Brain microvascular endothelial cell (primary cell): ENCODE results near the gene PSMB7.

Experiments
- DNase-seq: peaks from one replicate; pipeline ENCODE4 v3.0.0-alpha.2; 2020
- H3K27ac ChIP-seq: fragments of 250-450 bp; sonication (Bioruptor Pico); 2 replicates; pipeline ENCODE4 v1.5.1; 2020; ENCODE audit warnings: mild to moderate bottlenecking, moderate library complexity
- H3K27me3 ChIP-seq: fragments of 250-450 bp; sonication (Bioruptor Pico); replicated peaks from 2 replicates; pipeline ENCODE4 v1.5.1; 2020; ENCODE audit warnings: mild to moderate bottlenecking
- H3K36me3 ChIP-seq: fragments of 250-450 bp; sonication (Bioruptor Pico); replicated peaks from 2 replicates; pipeline ENCODE4 v1.5.1; 2020; ENCODE audit warnings: mild to moderate bottlenecking
- H3K4me3 ChIP-seq: 2 replicates; pipeline ENCODE4 v1.5.1; 2011; ENCODE audit warnings: low read depth, mild to moderate bottlenecking, control low read depth, low read length, moderate library complexity
- in situ Hi-C: cut with HindIII; loops from 2 replicates; pipeline ENCODE4 v1.10.0; 2017; ENCODE audit warnings: low sequenced_read_pairs, low pct_ligation_motif_present
- TF ChIP-seq, protein P1 (sequence below): IDR thresholded peaks from 2 replicates; pipeline ENCODE4 v1.5.1; 2011; ENCODE audit warnings: low read depth, mild to moderate bottlenecking, moderate library complexity, low read length, control low read depth, inconsistent platforms; ENCODE audit errors: missing control alignments

PSMB7 gene

DNA sequence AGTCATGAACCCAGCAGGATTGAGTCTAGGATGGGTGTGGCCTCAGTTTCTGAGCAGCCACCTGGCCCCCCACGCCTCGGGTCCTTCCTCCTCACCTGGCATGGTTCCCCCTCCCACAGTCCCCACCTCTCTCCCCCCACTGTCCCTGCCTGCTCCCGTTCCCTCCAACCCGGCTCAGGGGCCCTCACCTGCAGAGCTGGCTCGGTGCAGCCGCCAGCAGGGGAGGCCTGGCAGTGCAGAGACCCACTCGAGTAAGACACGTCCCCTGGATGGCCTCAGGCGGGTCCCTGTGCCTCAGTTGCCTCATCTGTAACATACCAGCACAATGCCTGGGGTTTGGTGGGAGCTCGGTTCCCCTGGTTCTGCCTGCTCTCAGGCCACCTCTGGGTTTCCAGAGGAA, 91.3 kb downstream of the PSMB7 start:
- TF ChIP-seq, protein P1, sequence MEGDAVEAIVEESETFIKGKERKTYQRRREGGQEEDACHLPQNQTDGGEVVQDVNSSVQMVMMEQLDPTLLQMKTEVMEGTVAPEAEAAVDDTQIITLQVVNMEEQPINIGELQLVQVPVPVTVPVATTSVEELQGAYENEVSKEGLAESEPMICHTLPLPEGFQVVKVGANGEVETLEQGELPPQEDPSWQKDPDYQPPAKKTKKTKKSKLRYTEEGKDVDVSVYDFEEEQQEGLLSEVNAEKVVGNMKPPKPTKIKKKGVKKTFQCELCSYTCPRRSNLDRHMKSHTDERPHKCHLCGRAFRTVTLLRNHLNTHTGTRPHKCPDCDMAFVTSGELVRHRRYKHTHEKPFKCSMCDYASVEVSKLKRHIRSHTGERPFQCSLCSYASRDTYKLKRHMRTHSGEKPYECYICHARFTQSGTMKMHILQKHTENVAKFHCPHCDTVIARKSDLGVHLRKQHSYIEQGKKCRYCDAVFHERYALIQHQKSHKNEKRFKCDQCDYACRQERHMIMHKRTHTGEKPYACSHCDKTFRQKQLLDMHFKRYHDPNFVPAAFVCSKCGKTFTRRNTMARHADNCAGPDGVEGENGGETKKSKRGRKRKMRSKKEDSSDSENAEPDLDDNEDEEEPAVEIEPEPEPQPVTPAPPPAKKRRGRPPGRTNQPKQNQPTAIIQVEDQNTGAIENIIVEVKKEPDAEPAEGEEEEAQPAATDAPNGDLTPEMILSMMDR = no peak
- in situ Hi-C loops = loop anchor here (25.0 kb wide), 1 partner anchor 187 kb away; no protein-coding TSS in a partner anchor
- no peak for DNase-seq
- Histone ChIP-seq H3K27ac (no peak overlapping the region), H3K4me3 (no peak overlapping the region), H3K36me3 (peaks cover 71% of the 10 kb centered on the region), H3K27me3 (no peaks in the 10 kb centered on the region)

DNA sequence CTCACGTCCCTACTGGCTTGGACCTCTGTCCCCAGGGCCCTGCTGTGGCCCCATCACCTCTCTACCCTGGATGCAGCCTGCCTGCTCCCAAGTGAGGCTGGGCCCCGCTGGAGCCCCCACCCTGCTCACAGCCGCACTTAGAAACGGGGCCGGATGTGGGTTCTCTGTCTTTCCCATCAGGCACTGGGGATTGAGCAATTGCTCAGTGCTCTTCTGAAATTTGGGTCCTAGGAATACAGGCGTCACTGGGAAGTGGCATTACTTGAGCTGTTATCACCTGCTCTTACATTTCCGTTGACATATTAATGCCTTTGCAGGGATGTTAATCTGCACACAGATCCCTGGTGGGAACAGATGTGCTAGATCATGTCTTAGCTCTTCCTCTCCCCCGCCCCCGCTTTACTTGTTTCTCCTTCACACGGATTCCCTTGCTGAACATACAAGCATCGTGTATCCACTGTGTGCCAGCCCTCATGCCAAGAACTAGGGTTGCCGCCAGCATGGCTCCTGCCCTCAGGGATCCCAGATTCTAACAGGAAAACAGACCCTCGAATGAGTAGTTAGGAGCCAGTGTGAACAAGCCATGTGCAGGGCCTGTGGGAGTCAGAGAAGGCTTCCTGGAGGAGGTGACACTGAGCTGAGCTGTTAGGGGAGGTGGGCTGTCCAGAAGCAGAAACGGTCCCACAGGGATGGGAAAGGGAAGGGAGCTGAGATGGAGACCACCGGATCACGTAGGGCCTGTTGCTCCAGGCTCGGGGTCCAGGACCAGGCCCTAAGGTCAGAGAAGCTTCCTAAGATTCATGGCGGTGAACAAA, 92.4 kb downstream of the PSMB7 start:
- peaks cover 62% of the 10 kb centered on the region for H3K36me3 ChIP-seq
- in situ Hi-C loops = loop anchor here (25.0 kb wide), 1 partner anchor 186 kb away; no protein-coding TSS in a partner anchor
- H3K27me3 ChIP-seq = no peaks in the 10 kb centered on the region
- TF ChIP-seq, protein P1 = no peak
- DNase-seq = no peak
- H3K27ac ChIP-seq = no peak overlapping the region
- H3K4me3 ChIP-seq = no peak overlapping the region

DNA sequence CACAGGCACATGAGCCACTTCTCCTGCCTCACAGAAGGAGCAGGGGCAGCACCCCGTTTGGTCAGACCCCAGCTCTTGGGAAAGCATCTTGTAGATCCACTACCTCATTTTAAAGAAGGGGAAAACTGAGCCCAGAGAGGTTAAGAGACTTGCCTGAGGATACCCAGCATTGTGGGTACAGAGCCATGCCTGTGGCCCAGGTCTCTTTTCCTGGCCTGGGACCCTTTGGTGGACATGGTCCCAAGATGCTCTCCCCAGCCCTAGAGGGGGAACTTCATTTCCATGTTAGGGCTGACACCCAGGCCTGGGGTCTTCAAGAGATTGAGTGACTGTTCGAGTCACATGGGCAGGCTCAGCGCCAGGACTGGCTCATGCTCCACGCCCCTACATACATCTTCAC, 93.3 kb downstream of the PSMB7 start:
- peaks cover 61% of the 10 kb centered on the region for H3K36me3 ChIP-seq
- DNase-seq = no peak
- H3K4me3 ChIP-seq = no peak overlapping the region
- in situ Hi-C loops = loop anchor here (25.0 kb wide), 1 partner anchor 185 kb away; no protein-coding TSS in a partner anchor
- no peaks in the 10 kb centered on the region for H3K27me3 ChIP-seq
- no peak overlapping the region for H3K27ac ChIP-seq
- TF ChIP-seq, protein P1 = no peak

DNA sequence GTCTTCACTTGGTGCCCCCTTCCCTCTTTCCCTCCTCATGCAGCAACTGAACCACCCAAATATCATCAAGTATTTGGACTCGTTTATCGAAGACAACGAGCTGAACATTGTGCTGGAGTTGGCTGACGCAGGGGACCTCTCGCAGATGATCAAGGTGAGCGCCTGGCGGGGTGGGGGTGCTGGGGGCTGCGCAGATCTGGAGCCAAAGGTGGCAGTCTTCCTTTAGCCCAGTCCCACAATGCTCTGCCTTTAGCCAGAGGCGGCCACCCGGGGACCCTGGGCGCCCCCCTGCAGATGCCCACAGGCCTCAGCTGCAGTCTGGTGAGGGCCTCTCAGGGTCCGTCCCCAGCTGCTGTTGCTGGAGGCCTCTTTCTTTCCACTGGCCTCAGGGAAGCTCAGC, 93.8 kb downstream of the PSMB7 start:
- Histone ChIP-seq H3K36me3 (peaks cover 59% of the 10 kb centered on the region), H3K27me3 (no peaks in the 10 kb centered on the region), H3K27ac (no peak overlapping the region), H3K4me3 (no peak overlapping the region)
- in situ Hi-C loops = loop anchor here (25.0 kb wide), 1 partner anchor 184 kb away; no protein-coding TSS in a partner anchor
- DNase-seq = no peak
- TF ChIP-seq, protein P1 = no peak

DNA sequence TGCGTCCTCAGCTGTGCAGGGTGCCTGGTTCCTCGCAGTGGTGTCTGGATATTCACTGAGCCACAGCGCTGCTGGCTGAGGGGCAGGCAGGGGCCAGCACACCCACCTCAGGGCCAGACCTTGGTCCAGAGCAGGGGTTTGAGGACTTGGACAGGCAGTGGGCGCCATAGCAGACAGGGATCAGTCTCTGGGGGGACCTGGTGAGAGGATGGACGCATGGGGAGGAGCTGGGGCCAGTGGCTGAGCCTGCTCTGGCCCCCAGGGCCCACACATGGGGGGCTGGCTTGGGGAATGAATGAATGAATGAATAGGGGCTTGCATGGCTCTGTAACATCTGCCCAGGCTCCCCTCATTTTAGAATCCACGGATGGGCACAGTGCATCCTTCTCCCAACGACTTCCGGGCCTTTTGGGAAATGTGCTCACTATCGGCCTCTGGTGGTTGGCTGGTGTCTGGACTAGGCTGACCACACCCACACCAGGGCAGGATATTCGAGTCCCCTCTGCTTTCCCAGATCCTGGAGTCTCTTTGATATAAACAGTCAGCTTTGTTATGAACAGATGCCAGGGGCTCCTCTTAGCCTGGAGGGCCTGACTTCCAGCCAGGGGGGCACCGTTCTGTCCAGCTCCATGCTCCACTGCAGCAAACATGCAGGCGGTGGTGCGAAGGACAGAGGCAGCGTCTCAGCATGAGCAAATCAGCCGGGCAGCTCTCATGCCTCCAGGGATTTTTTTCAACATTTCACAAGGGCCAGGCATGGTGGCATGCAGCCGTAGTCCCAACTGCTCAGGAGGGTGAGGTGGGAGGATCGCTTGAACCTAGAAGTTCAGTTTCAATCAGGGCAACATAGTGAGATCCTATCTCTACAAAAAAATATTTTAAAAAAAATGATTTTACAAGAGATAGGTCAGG, 94.9 kb downstream of the PSMB7 start:
- Histone ChIP-seq H3K4me3 (no peak overlapping the region), H3K27me3 (no peaks in the 10 kb centered on the region), H3K27ac (no peak overlapping the region), H3K36me3 (peaks cover 59% of the 10 kb centered on the region)
- peak; percentile 55 for DNase-seq
- in situ Hi-C loops = loop anchor here (25.0 kb wide), 1 partner anchor 183 kb away; no protein-coding TSS in a partner anchor
- TF ChIP-seq, protein P1 = peak; percentile 96
